NCI-H1436 treated with DMSO at 0.1 percent for 48 hours (cell line): Measurements from ENCODE around the gene COL4A3.

Experiments used
- DNase-seq: peaks from one replicate; lab custom pipeline; 2025; lab: John Stamatoyannopoulos, UW

Gene COL4A3

DNA sequence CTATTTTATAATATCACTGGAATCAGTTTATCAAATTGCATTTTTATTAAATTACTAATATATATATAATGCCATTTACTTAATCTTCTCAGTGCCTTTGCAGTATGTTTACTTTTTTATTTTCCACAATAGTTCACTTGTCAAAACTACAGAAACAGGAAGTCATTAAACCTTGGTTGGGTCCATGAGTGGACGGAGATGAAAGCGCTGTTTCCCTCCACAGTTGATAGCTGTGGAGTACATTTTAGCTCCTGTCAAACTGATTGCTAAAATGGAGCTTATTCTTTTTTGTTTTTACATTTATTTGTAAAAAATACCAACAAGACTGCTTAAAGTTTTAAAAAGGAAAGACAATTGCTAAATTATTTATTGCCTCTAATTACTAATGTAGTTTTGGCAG is 179.8 kb downstream of the COL4A3 start:
- DNase-seq, result no peak

DNA sequence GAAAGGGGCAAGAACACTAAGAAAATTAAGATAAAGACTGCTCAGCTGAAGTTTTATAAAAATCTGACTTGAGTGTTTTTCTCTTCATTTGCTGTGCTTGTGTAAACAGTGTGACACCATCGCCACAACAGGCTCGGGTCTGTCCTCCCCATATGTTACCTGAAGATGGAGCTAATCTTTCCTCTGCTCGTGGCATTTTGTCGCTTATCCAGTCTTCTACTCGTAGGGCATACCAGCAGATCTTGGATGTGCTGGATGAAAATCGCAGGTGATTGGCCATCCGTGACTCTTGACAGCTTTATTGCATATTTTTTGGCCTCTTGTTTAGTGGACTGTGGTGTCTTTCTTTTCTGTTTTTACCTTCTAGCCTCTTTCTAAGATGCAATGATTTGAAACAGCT is 182.7 kb downstream of the COL4A3 start:
- no peak for DNase-seq

DNA sequence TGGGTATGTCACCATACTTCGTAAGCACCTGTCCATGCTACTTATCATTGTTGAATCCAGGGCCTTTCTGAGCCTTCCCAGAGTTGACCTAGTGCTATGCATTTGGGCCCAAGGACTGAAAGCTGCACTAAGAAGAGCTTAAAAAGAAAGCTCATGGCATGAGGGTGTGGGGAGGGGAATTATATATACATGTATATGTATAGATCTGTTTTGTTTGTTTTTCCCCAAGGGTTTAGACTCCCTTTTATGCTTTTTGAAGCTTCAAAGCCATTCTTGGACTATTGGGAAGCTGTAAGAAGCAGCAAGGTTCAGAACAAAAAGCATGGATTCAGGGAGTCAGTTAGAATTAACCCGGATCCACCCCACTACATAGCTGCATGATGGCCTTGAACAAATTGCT is 183.9 kb downstream of the COL4A3 start:
- no peak for DNase-seq

DNA sequence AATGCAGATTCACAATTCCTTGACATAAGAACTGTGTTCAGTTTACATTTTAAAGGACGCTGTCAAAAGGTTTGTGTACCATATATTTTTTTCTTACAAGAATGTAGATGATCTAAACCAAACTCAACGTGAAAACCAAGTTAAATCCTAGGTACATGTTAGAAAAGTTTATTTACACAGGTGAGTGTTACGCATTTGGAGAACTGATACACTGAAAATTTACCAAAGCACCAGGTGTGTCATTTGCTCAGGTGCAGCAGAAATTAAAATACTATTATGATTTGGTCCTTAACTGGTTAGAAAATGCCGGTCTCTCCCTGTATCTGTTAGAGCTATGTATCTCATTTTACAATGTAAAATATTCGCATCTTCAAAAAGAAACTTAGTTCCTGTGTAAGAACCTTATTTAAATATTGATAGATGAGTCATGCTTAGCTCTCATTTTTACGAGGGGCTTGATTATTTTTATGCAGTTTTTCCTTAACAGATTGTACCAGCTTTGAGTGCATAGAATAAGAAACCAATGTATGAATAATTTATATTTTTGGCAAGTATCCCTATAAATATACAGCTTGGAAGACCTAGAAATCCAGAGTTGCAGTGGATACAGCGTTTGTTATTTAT is 185.7 kb downstream of the COL4A3 start:
- no peak for DNase-seq

DNA sequence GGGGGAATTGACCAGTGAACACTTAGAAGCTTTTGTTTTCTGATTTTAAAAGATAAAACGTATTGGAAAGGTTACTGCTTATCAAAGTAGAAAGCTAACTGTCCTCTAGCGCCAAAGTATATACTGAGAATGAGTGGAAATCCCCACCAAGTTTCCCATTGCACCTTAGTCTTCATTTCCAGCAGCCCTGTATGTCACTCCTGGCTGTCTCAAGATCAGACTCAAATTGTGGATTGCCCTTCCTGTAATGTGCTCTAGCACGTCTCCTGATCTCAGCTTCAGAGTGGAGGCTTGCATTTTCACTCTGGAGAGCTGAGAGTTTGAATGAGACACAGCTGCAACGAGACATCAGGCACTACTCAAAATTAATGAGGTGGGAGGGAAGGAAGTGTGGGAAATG is 187.2 kb downstream of the COL4A3 start:
- DNase-seq, result no peak

DNA sequence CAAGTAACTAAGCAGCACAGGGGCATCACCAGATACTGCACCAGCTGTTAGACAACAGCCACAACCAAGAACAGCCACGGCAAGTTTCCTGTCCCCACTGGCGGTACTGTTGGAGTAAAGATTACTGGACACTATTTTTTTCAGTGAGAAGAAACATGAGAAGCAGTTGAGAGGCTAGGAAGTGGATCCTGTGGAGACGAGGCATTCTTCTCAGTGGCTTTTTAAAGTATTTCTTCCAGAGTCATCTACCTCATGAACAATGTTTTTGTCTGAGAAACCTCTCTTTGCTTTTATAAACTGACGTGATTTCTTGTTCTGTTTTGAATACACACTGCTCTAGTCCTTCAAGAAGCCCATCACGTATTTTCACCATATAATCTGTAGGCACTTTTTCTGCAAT is 195.9 kb downstream of the COL4A3 start:
- no peak for DNase-seq

DNA sequence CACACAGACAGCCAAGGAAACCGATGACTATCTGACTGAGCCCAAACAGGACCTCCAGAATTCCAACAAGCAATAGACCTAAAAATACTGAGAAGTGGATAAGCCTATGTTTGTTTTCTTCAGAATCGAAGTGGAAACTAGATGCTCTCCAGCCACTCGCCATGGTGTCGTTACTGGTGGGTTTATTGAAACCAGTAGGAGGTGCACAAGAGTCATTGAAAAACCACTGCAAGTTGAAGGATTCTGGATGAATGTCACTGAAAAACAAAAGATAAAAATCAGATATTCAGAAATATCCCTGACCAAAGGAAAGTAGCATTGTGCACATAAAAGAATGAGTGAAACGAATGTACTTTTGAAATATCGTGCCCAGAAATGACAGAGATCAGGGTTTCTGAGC is 199.3 kb downstream of the COL4A3 start:
- no peak for DNase-seq
